H1 (cell line): ENCODE measurements around the gene DMRT1. TPM values are rescaled to one million over a fixed set of nuclear protein-coding genes. Genes with fewer than 3 reads are reported as not detected.

Experiments
- CTCF ChIA-PET: fragments of 300-600 bp; sonication (Branson Sonifier 250); formaldehyde crosslinking; loops from one replicate; lab custom pipeline; 2021; ENCODE audit not compliant: partially characterized antibody; lab: Charles Lee
- POLR2A ChIA-PET: fragments of 300-600 bp; sonication (Branson Sonifier 250); formaldehyde crosslinking; loops from one replicate; lab custom pipeline; 2021; ENCODE audit warnings: inconsistent platforms; ENCODE audit not compliant: partially characterized antibody; lab: Charles Lee
- DNase-seq, 2 experiments: peaks; one replicate each; pipeline versions ENCODE4 v3.0.0 to v3.0.0-alpha.2; 2010 to 2022; ENCODE audit warnings: low spot score in 2 of 2, low read depth in 1 of 2, mixed read lengths in 1 of 2
- FAIRE-seq: peaks from 2 replicates; lab custom pipeline; 2011; peaks lifted over from hg19 to GRCh38; lab: Jason Lieb, UNC
- H2AFZ ChIP-seq: 2 replicates; pipeline ENCODE4 v1.8.1; 2012; ENCODE audit warnings: low read length, inconsistent platforms
- H2AK5ac ChIP-seq: 2 replicates; pipeline ENCODE4 v1.6.1; 2013; ENCODE audit warnings: low read depth, low read length
- H2BK120ac ChIP-seq: replicated peaks from 2 replicates; pipeline ENCODE3; 2013; ENCODE audit warnings: low read depth, low read length, inconsistent platforms
- H2BK12ac ChIP-seq: 2 replicates; pipeline ENCODE4 v1.6.1; 2013; ENCODE audit warnings: low read depth, low read length
- H2BK15ac ChIP-seq: 2 replicates; pipeline ENCODE4 v1.6.1; 2013; ENCODE audit warnings: low read length
- H2BK20ac ChIP-seq: 2 replicates; pipeline ENCODE4 v1.6.1; 2013; ENCODE audit warnings: low read length
- H2BK5ac ChIP-seq: 2 replicates; pipeline ENCODE4 v1.6.1; 2013; ENCODE audit warnings: low read depth, low read length
- H3K14ac ChIP-seq: 2 replicates; pipeline ENCODE4 v1.6.1; 2013; ENCODE audit warnings: inconsistent platforms; ENCODE audit not compliant: insufficient read length
- H3K18ac ChIP-seq: 2 replicates; pipeline ENCODE4 v1.6.1; 2013; ENCODE audit warnings: low read length; ENCODE audit errors: extremely low read depth
- H3K23ac ChIP-seq: 2 replicates; pipeline ENCODE4 v1.6.1; 2013; ENCODE audit warnings: inconsistent platforms; ENCODE audit not compliant: insufficient read length
- H3K23me2 ChIP-seq: 2 replicates; pipeline ENCODE4 v1.6.1; 2013; ENCODE audit warnings: low read depth, low read length
- H3K27ac ChIP-seq: 2 replicates; pipeline ENCODE4 v1.6.1; 2011; ENCODE audit warnings: low read depth, low read length, inconsistent platforms
- H3K27me3 ChIP-seq, 4 experiments: replicated peaks in 1 of 4; 1 replicate in 1 of 4; 2 replicates in 3 of 4; pipeline versions ENCODE4 v1.6.1 to v1.8.1; 2011 to 2013; ENCODE audit warnings: low read length in 3 of 4, mild to moderate bottlenecking in 3 of 4, inconsistent platforms in 2 of 4, mixed read lengths in 2 of 4, moderate library complexity in 1 of 4; ENCODE audit not compliant: control insufficient read depth in 3 of 4, insufficient read depth in 3 of 4; ENCODE audit errors: extremely low read depth in 1 of 4
- H3K36me3 ChIP-seq, 4 experiments: 2 replicates each; pipeline versions ENCODE4 v1.6.1 to v1.8.1; 2011 to 2013; ENCODE audit warnings: mild to moderate bottlenecking in 4 of 4, low read length in 3 of 4, moderate library complexity in 2 of 4, control low read depth in 1 of 4, inconsistent platforms in 1 of 4; ENCODE audit not compliant: insufficient read depth in 4 of 4, control insufficient read depth in 2 of 4
- H3K4ac ChIP-seq: replicated peaks from 2 replicates; pipeline ENCODE3; 2013; ENCODE audit warnings: low read length, low read depth, mixed read lengths, inconsistent platforms; ENCODE audit not compliant: insufficient read length
- H3K4me1 ChIP-seq, 4 experiments: replicated peaks in 1 of 4; 1 replicate in 1 of 4; 2 replicates in 3 of 4; pipeline versions ENCODE4 v1.6.1 to v1.8.1; 2011 to 2013; ENCODE audit warnings: low read length in 3 of 4, inconsistent platforms in 2 of 4, mixed read lengths in 1 of 4; ENCODE audit not compliant: insufficient read depth in 4 of 4, control insufficient read depth in 3 of 4
- H3K4me2 ChIP-seq, 2 experiments: 2 replicates each; pipeline versions ENCODE4 v1.6.1 to v1.8.1; 2011 to 2013; ENCODE audit warnings: low read depth in 2 of 2, low read length in 2 of 2, control low read depth in 1 of 2, inconsistent platforms in 1 of 2, mild to moderate bottlenecking in 1 of 2; ENCODE audit not compliant: insufficient read depth in 1 of 2
- H3K4me3 ChIP-seq, 4 experiments: fragments of 200-600, 300-600 bp in 1 of 4; sonication (generic), shearing (Covaris generic), sonication (Bioruptor Twin) in 1 of 4; 2 replicates each; pipeline versions ENCODE4 v1.5.1 to v1.8.1; 2011 to 2016; ENCODE audit warnings: low read length in 4 of 4, low read depth in 3 of 4, control low read depth in 2 of 4, inconsistent platforms in 2 of 4, mild to moderate bottlenecking in 2 of 4, mixed read lengths in 1 of 4, moderate library complexity in 1 of 4; ENCODE audit not compliant: insufficient read depth in 2 of 4; ENCODE audit errors: extremely low read depth in 1 of 4
- H3K56ac ChIP-seq: replicated peaks from 2 replicates; pipeline ENCODE3; 2013; ENCODE audit warnings: low read depth, mild to moderate bottlenecking, mixed read lengths, low read length, inconsistent platforms; ENCODE audit not compliant: insufficient read length
- H3K79me1 ChIP-seq: 2 replicates; pipeline ENCODE4 v1.6.1; 2013; ENCODE audit warnings: low read depth, low read length, control low read depth
- H3K79me2 ChIP-seq, 2 experiments: 2 replicates each; pipeline versions ENCODE4 v1.6.1 to v1.8.1; 2012 to 2013; ENCODE audit warnings: low read length in 2 of 2, mild to moderate bottlenecking in 2 of 2, inconsistent platforms in 1 of 2; ENCODE audit not compliant: insufficient read depth in 2 of 2, control insufficient read depth in 1 of 2
- H3K9ac ChIP-seq, 4 experiments: replicated peaks in 1 of 4; 1 replicate in 1 of 4; 2 replicates in 3 of 4; pipeline versions ENCODE4 v1.6.1 to v1.8.1; 2011 to 2013; ENCODE audit warnings: low read depth in 3 of 4, low read length in 3 of 4, control low read depth in 2 of 4, mild to moderate bottlenecking in 2 of 4, moderate library complexity in 2 of 4, inconsistent platforms in 1 of 4; ENCODE audit errors: extremely low read depth in 1 of 4
- H3K9me3 ChIP-seq, 2 experiments: 2 replicates each; pipeline versions ENCODE4 v1.6.1 to v1.8.1; 2012 to 2013; ENCODE audit warnings: mild to moderate bottlenecking in 2 of 2, moderate library complexity in 2 of 2, control low read depth in 1 of 2, inconsistent platforms in 1 of 2, low read depth in 1 of 2, low read length in 1 of 2, mixed read lengths in 1 of 2; ENCODE audit not compliant: insufficient read depth in 2 of 2
- H4K20me1 ChIP-seq, 2 experiments: replicated peaks in 1 of 2; 2 replicates each; pipeline versions ENCODE3 to v1.8.1; 2011 to 2013; ENCODE audit warnings: inconsistent platforms in 2 of 2, low read length in 2 of 2, mild to moderate bottlenecking in 1 of 2; ENCODE audit not compliant: insufficient read depth in 2 of 2, control insufficient read depth in 1 of 2
- H4K5ac ChIP-seq: 2 replicates; pipeline ENCODE4 v1.6.1; 2013; ENCODE audit warnings: low read length, low read depth, mixed read lengths, inconsistent platforms; ENCODE audit not compliant: insufficient read length
- H4K8ac ChIP-seq: 2 replicates; pipeline ENCODE4 v1.8.0; 2013; ENCODE audit warnings: mild to moderate bottlenecking, moderate library complexity, low read length, inconsistent platforms; ENCODE audit not compliant: insufficient read depth; ENCODE audit errors: extremely low read depth
- H4K91ac ChIP-seq: replicated peaks from 2 replicates; pipeline ENCODE3; 2013; ENCODE audit warnings: low read length, mixed read lengths, inconsistent platforms; ENCODE audit not compliant: insufficient read length
- CHD2 ChIP-seq: IDR thresholded peaks from 2 replicates; pipeline ENCODE4 v1.6.1; 2012; ENCODE audit warnings: low read length, improper control_type of control experiment
- CTBP2 ChIP-seq: IDR thresholded peaks from 2 replicates; pipeline ENCODE4 v1.7.0; 2011; ENCODE audit warnings: borderline replicate concordance, mild to moderate bottlenecking, moderate library complexity, mixed read lengths, low read length; ENCODE audit not compliant: insufficient read depth, insufficient read length
- SP1 ChIP-seq: IDR thresholded peaks from 2 replicates; pipeline ENCODE4 v1.6.1; 2011; ENCODE audit warnings: low read depth, low read length
- WGBS, 2 experiments: shearing (Covaris generic) in 1 of 2; methylation state at CpG; one replicate each; pipeline versions ENCODE4 v1.1.6 to v1.1.7; 2013 to 2015; ENCODE audit warnings: low lambda C conversion rate in 2 of 2, mixed read lengths in 2 of 2, inconsistent platforms in 1 of 2, low coverage in 1 of 2, missing lambda C conversion rate in 1 of 2; ENCODE audit not compliant: insufficient replicate concordance in 2 of 2, insufficient coverage in 1 of 2, insufficient read length in 1 of 2; ENCODE audit errors: extremely low coverage in 1 of 2, missing lambda C conversion rate in 1 of 2; 5-methylcytosine and 5-hydroxymethylcytosine counted together
- polyA plus RNA-seq, 7 experiments: library from polyadenylated mRNA; depleted of rRNA in 3 of 7; stranded (reverse) in 5 of 7; unstranded in 2 of 7; fragments of >200 nt in 5 of 7; fragments of 200-250 nt in 2 of 7; gene quantifications; 1 replicate in 5 of 7; 2 replicates in 1 of 7; 4 replicates in 1 of 7; pipeline versions ENCODE4 v1.2.1 to v1.2.3, GENCODE V29; 2011 to 2013; ENCODE audit warnings: missing spikeins in 2 of 7, mixed read lengths in 2 of 7
- total RNA-seq: library from RNA; stranded (reverse); fragmentation: NEBNext Ultra II Directional; extraction: Animal tissue kit (Norgen Biotek cat#: 25700); gene quantifications from 2 replicates; pipeline ENCODE4 v1.2.1, GENCODE V29; 2021
- TF ChIP-seq, protein P1 (sequence below), 3 experiments: IDR thresholded peaks; 1 replicate in 2 of 3; 2 replicates in 1 of 3; pipeline versions ENCODE4 v1.5.1 to v1.6.1; 2011; ENCODE audit warnings: low read length in 3 of 3, mild to moderate bottlenecking in 3 of 3, inconsistent platforms in 2 of 3, low read depth in 1 of 3, moderate library complexity in 1 of 3; ENCODE audit not compliant: insufficient read depth in 1 of 3; ENCODE audit errors: control extremely low read depth in 1 of 3

Gene DMRT1
- total and polyA plus RNA-seq, 2 of the 8 experiments (the other 6 are each of a cell fraction or from before 2014, with no cell fraction given): 0.15 TPM; not detected in 1

DNA sequence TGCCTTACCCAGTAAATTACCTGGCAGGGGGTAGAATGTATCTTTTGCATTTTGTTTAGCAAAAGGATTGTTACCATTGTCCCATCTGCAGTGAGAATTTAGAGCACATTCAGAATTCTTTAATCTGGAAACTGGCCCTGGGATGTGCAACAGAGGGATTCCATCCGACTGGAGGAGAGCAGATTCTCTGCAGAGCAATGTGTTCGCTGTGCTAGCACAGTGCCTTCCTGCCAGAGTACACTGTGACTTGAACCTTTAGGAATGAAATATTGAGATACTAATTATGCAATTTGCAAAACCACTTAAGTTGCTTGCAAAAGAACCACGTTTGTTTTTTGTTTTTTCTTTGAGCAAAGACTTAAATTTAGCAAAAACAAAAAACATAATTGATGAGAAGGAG, 22.5 kb upstream of the DMRT1 start:
- Histone ChIP-seq H3K4me3 (no peak overlapping the region), H4K5ac (no peak overlapping the region), H3K4me2 (no peak overlapping the region), H3K36me3 (no peaks in the 10 kb centered on the region), H3K79me1 (no peaks in the 10 kb centered on the region), H2BK12ac (no peak overlapping the region), H3K18ac (no peak overlapping the region), H4K91ac (no peak overlapping the region), H2BK5ac (no peak overlapping the region), H3K9ac (no peak overlapping the region), H2BK20ac (no peak overlapping the region), H2AK5ac (no peak overlapping the region), H3K14ac (no peak overlapping the region), H3K23ac (no peak overlapping the region), H2AFZ (no peak overlapping the region), H4K20me1 (no peaks in the 10 kb centered on the region), H3K4me1 (no peaks in the 10 kb centered on the region), H3K27ac (no peak overlapping the region), H4K8ac (no peak overlapping the region), H2BK120ac (no peak overlapping the region), H3K79me2 (no peaks in the 10 kb centered on the region), H3K56ac (no peak overlapping the region), H3K23me2 (no peaks in the 10 kb centered on the region), H3K9me3 (no peaks in the 10 kb centered on the region), H3K27me3 (no peaks in the 10 kb centered on the region), H3K4ac (no peak overlapping the region), H2BK15ac (no peak overlapping the region)
- ChIA-PET CTCF (interaction anchor here (3.3 kb wide), 1 partner anchor 54 kb away, joined by 7 read pairs; no protein-coding TSS in a partner anchor), POLR2A (no interaction called here)
- DNase-seq (no peak), FAIRE-seq (no peak)
- WGBS, 2 experiments: 61% methylated on average over 3 of the region's 3 CpGs; no CpG with 5 or more reads in 1 of the 2 experiments
- TF ChIP-seq CHD2: no peak
- TF ChIP-seq, protein P1, sequence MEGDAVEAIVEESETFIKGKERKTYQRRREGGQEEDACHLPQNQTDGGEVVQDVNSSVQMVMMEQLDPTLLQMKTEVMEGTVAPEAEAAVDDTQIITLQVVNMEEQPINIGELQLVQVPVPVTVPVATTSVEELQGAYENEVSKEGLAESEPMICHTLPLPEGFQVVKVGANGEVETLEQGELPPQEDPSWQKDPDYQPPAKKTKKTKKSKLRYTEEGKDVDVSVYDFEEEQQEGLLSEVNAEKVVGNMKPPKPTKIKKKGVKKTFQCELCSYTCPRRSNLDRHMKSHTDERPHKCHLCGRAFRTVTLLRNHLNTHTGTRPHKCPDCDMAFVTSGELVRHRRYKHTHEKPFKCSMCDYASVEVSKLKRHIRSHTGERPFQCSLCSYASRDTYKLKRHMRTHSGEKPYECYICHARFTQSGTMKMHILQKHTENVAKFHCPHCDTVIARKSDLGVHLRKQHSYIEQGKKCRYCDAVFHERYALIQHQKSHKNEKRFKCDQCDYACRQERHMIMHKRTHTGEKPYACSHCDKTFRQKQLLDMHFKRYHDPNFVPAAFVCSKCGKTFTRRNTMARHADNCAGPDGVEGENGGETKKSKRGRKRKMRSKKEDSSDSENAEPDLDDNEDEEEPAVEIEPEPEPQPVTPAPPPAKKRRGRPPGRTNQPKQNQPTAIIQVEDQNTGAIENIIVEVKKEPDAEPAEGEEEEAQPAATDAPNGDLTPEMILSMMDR (IDR thresholded peaks at IDR 0.05; ENCODE audit: control extremely low read depth in 1 of 3, insufficient read depth in 1 of 3, low read depth in 1 of 3, low read length in 3 of 3): no peak
- TF ChIP-seq CTBP2: no peak
- no peak for TF ChIP-seq SP1
